GM12873 (cell line): ENCODE results near the gene COL7A1.

Source experiments
- CTCF ChIP-seq: IDR thresholded peaks from 2 replicates; pipeline ENCODE4 v1.5.1; 2012; ENCODE audit warnings: low read depth, mild to moderate bottlenecking, moderate library complexity, low read length, control low read depth; ENCODE audit not compliant: insufficient read depth; ENCODE audit errors: missing control alignments

Gene COL7A1

GRCh38 chr3:48634661-48635221 is 39.6 kb upstream of the COL7A1 start:
- no peak for TF ChIP-seq CTCF

- no peak for TF ChIP-seq CTCF
Measured at GRCh38 chr3:48633743-48634142, 38.6 kb upstream of the COL7A1 start.

GRCh38 chr3:48633256-48633655 is 38.1 kb upstream of the COL7A1 start:
- no peak for TF ChIP-seq CTCF

GRCh38 chr3:48631516-48632448 is 36.7 kb upstream of the COL7A1 start:
- TF ChIP-seq CTCF = no peak

GRCh38 chr3:48630833-48631232 is 35.7 kb upstream of the COL7A1 start:
- TF ChIP-seq CTCF = no peak

- no peak for TF ChIP-seq CTCF
Measured at GRCh38 chr3:48630407-48630806, 35.3 kb upstream of the COL7A1 start.

GRCh38 chr3:48629894-48630293 is 34.8 kb upstream of the COL7A1 start:
- TF ChIP-seq CTCF = no peak
